ENCODE measurements around the gene PCBP3.

PCBP3 gene

DNA sequence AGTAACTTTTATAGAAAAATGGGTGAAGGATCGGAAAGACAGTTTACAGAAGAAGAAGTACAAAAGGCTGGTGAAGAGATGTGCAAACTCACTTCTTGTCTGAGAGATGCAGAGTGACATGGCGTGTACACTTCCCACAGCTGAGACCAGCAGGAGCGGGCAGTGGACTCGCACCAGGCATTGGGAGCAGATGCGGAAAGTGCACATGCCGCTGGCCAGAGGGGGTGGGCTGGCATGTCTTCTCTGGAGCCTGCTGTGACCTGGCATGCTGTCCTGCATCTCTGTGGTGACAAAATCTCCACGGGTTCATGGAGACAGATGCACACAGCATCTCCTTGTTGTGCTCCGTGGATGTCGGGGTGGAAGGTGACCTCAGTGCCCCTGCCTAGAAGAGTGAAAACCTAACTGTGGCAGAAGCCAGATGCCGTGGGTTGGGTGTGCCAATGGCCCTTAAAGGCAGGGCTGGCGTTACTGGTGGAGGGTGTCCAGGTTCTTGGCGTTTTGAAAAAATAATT, 209.4 kb downstream of the PCBP3 start:
- Histone ChIP-seq H3K4me3 (ENCODE audit: low read length) (no peak overlapping the region), H2AFZ (ENCODE audit: low read length) (no peak overlapping the region), H3K4me1 (ENCODE audit: low read length) (no peaks in the 10 kb centered on the region), H3F3A (ENCODE audit: insufficient read depth, low read length) (no peaks in the 10 kb centered on the region), H3K36me3 (replicated peaks; ENCODE audit: insufficient read depth, low read length) (no peaks in the 10 kb centered on the region), H3K27ac (ENCODE audit: low read length) (no peak overlapping the region), H3K9ac (ENCODE audit: low read length) (no peak overlapping the region), H4K20me1 (ENCODE audit: insufficient read depth, low read length) (no peaks in the 10 kb centered on the region), H3K79me2 (ENCODE audit: low read length) (no peaks in the 10 kb centered on the region), H3K9me2 (replicated peaks; ENCODE audit: insufficient read depth, low read length) (no peaks in the 10 kb centered on the region), H3K9me3 (replicated peaks; ENCODE audit: insufficient read depth, low read length) (no peaks in the 10 kb centered on the region), H3K27me3 (replicated peaks; ENCODE audit: insufficient read depth, low read length) (no peaks in the 10 kb centered on the region; the same call in 1 of the 2 replicates), H3K4me2 (ENCODE audit: low read depth, low read length) (no peak overlapping the region)
- TF ChIP-seq EZH2 (optimal IDR thresholded peaks at IDR 0.05; ENCODE audit: low read depth, low read length) (no peak), CTCF (IDR thresholded peaks at IDR 0.05; ENCODE audit: low read length) (no peak), EZH2phosphoT487 (IDR thresholded peaks at IDR 0.05; ENCODE audit: low read length) (no peak)
- no peak for DNase-seq

DNA sequence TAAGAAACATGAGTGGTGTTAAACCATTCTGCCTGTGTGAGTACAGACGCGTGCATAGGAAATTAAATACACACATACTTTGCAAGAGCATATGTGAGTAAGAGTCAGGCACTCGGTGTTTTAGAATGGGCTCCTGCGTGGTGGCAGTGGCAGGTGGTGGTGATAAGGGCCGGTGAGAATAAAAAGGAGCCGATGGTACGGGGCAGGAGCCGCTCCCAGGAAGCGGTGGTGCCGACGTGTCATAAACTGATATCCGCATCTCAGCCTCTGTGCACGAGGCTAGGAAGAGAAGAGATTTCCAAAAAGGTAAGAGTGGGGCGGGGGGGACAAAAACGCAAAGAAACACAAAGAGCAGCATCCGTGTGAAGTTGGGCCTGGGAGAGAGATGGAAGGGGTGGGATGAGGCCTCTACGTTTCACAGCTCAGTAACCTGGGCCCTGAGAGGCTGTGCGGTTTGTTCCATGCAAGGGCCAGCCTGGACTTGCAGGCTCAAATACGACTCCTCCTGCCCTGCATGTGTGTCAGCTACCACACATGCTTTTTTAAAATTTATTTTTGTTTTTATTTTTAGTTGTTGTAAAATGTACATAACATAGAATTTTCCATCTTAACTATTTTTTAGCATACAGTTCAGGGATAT, 210.3 kb downstream of the PCBP3 start:
- Histone ChIP-seq H2AFZ (ENCODE audit: low read length) (no peak overlapping the region), H3K4me2 (ENCODE audit: low read depth, low read length) (no peak overlapping the region), H3K27me3 (replicated peaks; ENCODE audit: insufficient read depth, low read length) (no peaks in the 10 kb centered on the region; the same call in 1 of the 2 replicates), H4K20me1 (ENCODE audit: insufficient read depth, low read length) (no peaks in the 10 kb centered on the region), H3K4me1 (ENCODE audit: low read length) (no peaks in the 10 kb centered on the region), H3K9me3 (replicated peaks; ENCODE audit: insufficient read depth, low read length) (no peaks in the 10 kb centered on the region), H3K9ac (ENCODE audit: low read length) (no peak overlapping the region), H3K36me3 (replicated peaks; ENCODE audit: insufficient read depth, low read length) (no peaks in the 10 kb centered on the region), H3K79me2 (ENCODE audit: low read length) (no peaks in the 10 kb centered on the region), H3F3A (ENCODE audit: insufficient read depth, low read length) (no peaks in the 10 kb centered on the region), H3K27ac (ENCODE audit: low read length) (no peak overlapping the region), H3K9me2 (replicated peaks; ENCODE audit: insufficient read depth, low read length) (no peaks in the 10 kb centered on the region), H3K4me3 (ENCODE audit: low read length) (no peak overlapping the region)
- TF ChIP-seq EZH2 (optimal IDR thresholded peaks at IDR 0.05; ENCODE audit: low read depth, low read length) (no peak), CTCF (IDR thresholded peaks at IDR 0.05; ENCODE audit: low read length) (no peak), EZH2phosphoT487 (IDR thresholded peaks at IDR 0.05; ENCODE audit: low read length) (no peak)
- no peak for DNase-seq

GRCh38 chr21:45854690-45855247, 211.2 kb downstream of the PCBP3 start:
- Histone ChIP-seq H3K79me2 (ENCODE audit: low read length) (no peaks in the 10 kb centered on the region), H3K27me3 (replicated peaks; ENCODE audit: insufficient read depth, low read length) (no peaks in the 10 kb centered on the region; the same call in 1 of the 2 replicates), H3K9me3 (replicated peaks; ENCODE audit: insufficient read depth, low read length) (no peaks in the 10 kb centered on the region), H3K9ac (ENCODE audit: low read length) (no peak overlapping the region), H3K4me2 (ENCODE audit: low read depth, low read length) (no peak overlapping the region), H3K9me2 (replicated peaks; ENCODE audit: insufficient read depth, low read length) (no peaks in the 10 kb centered on the region), H3K4me3 (ENCODE audit: low read length) (no peak overlapping the region), H3K36me3 (replicated peaks; ENCODE audit: insufficient read depth, low read length) (no peaks in the 10 kb centered on the region), H3K4me1 (ENCODE audit: low read length) (no peaks in the 10 kb centered on the region), H4K20me1 (ENCODE audit: insufficient read depth, low read length) (no peaks in the 10 kb centered on the region), H3K27ac (ENCODE audit: low read length) (no peak overlapping the region), H3F3A (ENCODE audit: insufficient read depth, low read length) (no peaks in the 10 kb centered on the region), H2AFZ (ENCODE audit: low read length) (no peak overlapping the region)
- DNase-seq = no peak
- TF ChIP-seq CTCF (IDR thresholded peaks at IDR 0.05; ENCODE audit: low read length) (no peak), EZH2 (optimal IDR thresholded peaks at IDR 0.05; ENCODE audit: low read depth, low read length) (no peak), EZH2phosphoT487 (IDR thresholded peaks at IDR 0.05; ENCODE audit: low read length) (no peak)

Measured in MM.1S (cell line).